K562 (cell line): ENCODE data around the gene BAIAP2. TPM values are rescaled to one million over a fixed set of nuclear protein-coding genes. Genes with fewer than 3 reads are reported as not detected.

ENCODE experiments used
- ATAC-seq: fragments of 200-7000 bp; cut with Tn5 transposase; 3 replicates; pipeline ENCODE4 v1.9.1; 2020; ENCODE audit warnings: moderate library complexity
- BruUV-seq: library from RNA; stranded (reverse); fragments of 400-500 nt; replicated peaks from 2 replicates; lab custom pipeline; 2021; lab: Mats Ljungman, UMichigan
- CTCF ChIA-PET: fragments of 300-600 bp; formaldehyde crosslinking; extraction: SDS; loops from one replicate; lab custom pipeline; 2021; ENCODE audit warnings: low intra/inter-chr PET ratio; lab: Yijun Ruan, JAX
- POLR2A ChIA-PET: fragments of 300-600, 350-650 bp; sonication (Branson Sonifier 250); formaldehyde crosslinking; extraction: SDS; loops from one replicate; lab custom pipeline; 2021; ENCODE audit warnings: antibody characterized with exemption, inconsistent platforms; lab: Yijun Ruan, JAX
- DNase-seq, 4 experiments: peaks; one replicate each; pipeline versions ENCODE4 v3.0.0 to v3.0.0-alpha.2; 2011 to 2018; ENCODE audit warnings: low spot score in 3 of 4, mixed read lengths in 3 of 4; ENCODE audit errors: extremely low read depth in 1 of 4
- FAIRE-seq: peaks from 2 replicates; lab custom pipeline; 2011; peaks lifted over from hg19 to GRCh38; lab: Jason Lieb, UNC
- H2AFZ ChIP-seq: 2 replicates; pipeline ENCODE4 v1.6.0; 2011; ENCODE audit warnings: low read depth, low read length, control low read depth, inconsistent platforms
- H3K27ac ChIP-seq: fragments of 200-600 bp; 3 replicates; pipeline ENCODE4 v1.8.0; 2011; ENCODE audit warnings: low read depth, mild to moderate bottlenecking, control low read depth, inconsistent platforms, low read length, moderate library complexity, mixed read lengths; ENCODE audit errors: extremely low read depth
- H3K27me3 ChIP-seq, 2 experiments: fragments of 300-600 bp in 1 of 2; 2 replicates in 1 of 2; 3 replicates in 1 of 2; pipeline versions ENCODE4 v1.6.0 to v1.8.0; 2011; ENCODE audit warnings: inconsistent platforms in 2 of 2, low read length in 2 of 2, mild to moderate bottlenecking in 1 of 2, mixed read lengths in 1 of 2, moderate library complexity in 1 of 2; ENCODE audit not compliant: control insufficient read depth in 2 of 2, insufficient read depth in 2 of 2
- H3K36me3 ChIP-seq: fragments of 300-600 bp; 3 replicates; pipeline ENCODE4 v1.8.0; 2011; ENCODE audit warnings: mild to moderate bottlenecking, low read length, inconsistent platforms; ENCODE audit not compliant: control insufficient read depth, insufficient read depth
- H3K4me1 ChIP-seq, 2 experiments: fragments of 200-600 bp in 1 of 2; replicated peaks in 1 of 2; 2 replicates in 1 of 2; 3 replicates in 1 of 2; pipeline versions ENCODE4 v1.5.1 to v1.8.0; 2011; ENCODE audit warnings: inconsistent platforms in 2 of 2, low read length in 2 of 2, mild to moderate bottlenecking in 1 of 2, mixed read lengths in 1 of 2, moderate library complexity in 1 of 2; ENCODE audit not compliant: control insufficient read depth in 2 of 2, insufficient read depth in 2 of 2
- H3K4me2 ChIP-seq: 2 replicates; pipeline ENCODE4 v1.6.1; 2011; ENCODE audit warnings: low read length, control low read depth, inconsistent platforms, mixed read lengths; ENCODE audit not compliant: insufficient read depth
- H3K4me3 ChIP-seq: fragments of 200-600 bp; sonication (generic), shearing (Covaris generic); 2 replicates; pipeline ENCODE4 v1.5.1; 2016; ENCODE audit warnings: control low read depth, inconsistent platforms
- H3K79me2 ChIP-seq: fragments of 200-600 bp; 3 replicates; pipeline ENCODE4 v1.8.0; 2011; ENCODE audit warnings: low read length, inconsistent platforms; ENCODE audit not compliant: control insufficient read depth, insufficient read depth
- H3K9ac ChIP-seq, 2 experiments: 2 replicates each; pipeline versions ENCODE4 v1.6.0 to v1.6.1; 2011; ENCODE audit warnings: low read depth in 2 of 2, low read length in 2 of 2, control low read depth in 1 of 2, inconsistent platforms in 1 of 2, mild to moderate bottlenecking in 1 of 2, mixed read lengths in 1 of 2; ENCODE audit not compliant: insufficient read depth in 1 of 2
- H3K9me1 ChIP-seq: one replicate; pipeline ENCODE4 v1.6.0; 2011; ENCODE audit warnings: inconsistent platforms, mild to moderate bottlenecking, low read length, moderate library complexity; ENCODE audit not compliant: control insufficient read depth, insufficient read depth
- H3K9me3 ChIP-seq: replicated peaks from 2 replicates; pipeline ENCODE4 v1.5.1; 2011; ENCODE audit warnings: low read depth, low read length, inconsistent platforms; ENCODE audit not compliant: control insufficient read depth, insufficient read depth
- H4K20me1 ChIP-seq: replicated peaks from 2 replicates; pipeline ENCODE4 v1.6.1; 2011; ENCODE audit warnings: low read length, inconsistent platforms, mixed read lengths; ENCODE audit not compliant: control insufficient read depth, insufficient read depth
- HDAC2 ChIP-seq: fragments of 450-650 bp; IDR thresholded peaks from 2 replicates; pipeline ENCODE4 v1.6.1; 2016; ENCODE audit warnings: mild to moderate bottlenecking
- RBM14 ChIP-seq: fragments of 200-400 bp; formaldehyde crosslinking; IDR thresholded peaks from 2 replicates; pipeline ENCODE4 v1.6.1; 2018; ENCODE audit warnings: low read depth, mild to moderate bottlenecking, low read length, moderate library complexity, borderline replicate concordance; ENCODE audit not compliant: insufficient read depth
- SRSF3 ChIP-seq: fragments of 200-400 bp; formaldehyde crosslinking; IDR thresholded peaks from 2 replicates; pipeline ENCODE4 v1.6.1; 2016; ENCODE audit warnings: mild to moderate bottlenecking, low read length, moderate library complexity; ENCODE audit not compliant: insufficient read depth
- ZNF12 ChIP-seq: sonication (generic); formaldehyde crosslinking; IDR thresholded peaks from 2 replicates; pipeline ENCODE4 v1.4.0; 2020; ENCODE audit warnings: mild to moderate bottlenecking, missing genetic modification reagents
- WGBS: fragments of 100-300 bp; shearing (Covaris generic); methylation state at CpG from one replicate; pipeline ENCODE4 v1.1.6; 2016; ENCODE audit warnings: low coverage, mixed read lengths; ENCODE audit not compliant: insufficient coverage; ENCODE audit errors: missing lambda C conversion rate; 5-methylcytosine and 5-hydroxymethylcytosine counted together
- in situ Hi-C: fragments of 300-500 bp; cut with MboI; formaldehyde crosslinking; loops from 4 replicates; pipeline ENCODE4 v1.15.0; 2018; ENCODE audit warnings: inconsistent platforms, mixed read lengths
- intact Hi-C: fragments of 100-400 bp; cut with micrococcal nuclease; formaldehyde crosslinking; loops from 2 replicates; pipeline ENCODE4 v1.14.2; 2022
- polyA plus RNA-seq, 8 experiments: library from polyadenylated mRNA; depleted of rRNA in 4 of 8; stranded (reverse) in 5 of 8; unstranded in 3 of 8; fragments of >200 nt; fragmentation: Nextera tagmentation in 2 of 8; fragmentation: Illumina TruSeq in 1 of 8; extraction: Ambion mirVana in 2 of 8; extraction: Trizol in 1 of 8; gene quantifications; 2 replicates each; pipeline versions ENCODE4 v1.2.1 to v1.2.3, GENCODE V29; 2011 to 2014; ENCODE audit warnings: inconsistent platforms in 1 of 8, missing spikeins in 1 of 8
- total RNA-seq, 7 experiments: library from RNA; depleted of rRNA in 6 of 7; stranded (reverse); fragments of >200 nt in 6 of 7; fragmentation: Illumina TruSeq in 2 of 7; extraction: Trizol in 2 of 7; gene quantifications; 2 replicates each; pipeline versions ENCODE4 v1.2.1 to v1.2.3, GENCODE V29; 2011 to 2021; ENCODE audit warnings: low replicate concordance in 1 of 7
- TF ChIP-seq, protein P1 (sequence below): sonication (generic); formaldehyde crosslinking; IDR thresholded peaks from 2 replicates; pipeline ENCODE4 v1.8.1; 2023; ENCODE audit warnings: mild to moderate bottlenecking, missing genetic modification reagents
- TF ChIP-seq, protein P2 (sequence below): sonication (generic); formaldehyde crosslinking; IDR thresholded peaks from 2 replicates; pipeline ENCODE4 v1.8.0; 2022; ENCODE audit warnings: mild to moderate bottlenecking, missing genetic modification reagents, borderline replicate concordance

BAIAP2 gene
- total and polyA plus RNA-seq, 9 of the 15 experiments (the other 6 are each of a cell fraction or from before 2014, with no cell fraction given): 2.3 to 51.6 (median 18.4) TPM

DNA sequence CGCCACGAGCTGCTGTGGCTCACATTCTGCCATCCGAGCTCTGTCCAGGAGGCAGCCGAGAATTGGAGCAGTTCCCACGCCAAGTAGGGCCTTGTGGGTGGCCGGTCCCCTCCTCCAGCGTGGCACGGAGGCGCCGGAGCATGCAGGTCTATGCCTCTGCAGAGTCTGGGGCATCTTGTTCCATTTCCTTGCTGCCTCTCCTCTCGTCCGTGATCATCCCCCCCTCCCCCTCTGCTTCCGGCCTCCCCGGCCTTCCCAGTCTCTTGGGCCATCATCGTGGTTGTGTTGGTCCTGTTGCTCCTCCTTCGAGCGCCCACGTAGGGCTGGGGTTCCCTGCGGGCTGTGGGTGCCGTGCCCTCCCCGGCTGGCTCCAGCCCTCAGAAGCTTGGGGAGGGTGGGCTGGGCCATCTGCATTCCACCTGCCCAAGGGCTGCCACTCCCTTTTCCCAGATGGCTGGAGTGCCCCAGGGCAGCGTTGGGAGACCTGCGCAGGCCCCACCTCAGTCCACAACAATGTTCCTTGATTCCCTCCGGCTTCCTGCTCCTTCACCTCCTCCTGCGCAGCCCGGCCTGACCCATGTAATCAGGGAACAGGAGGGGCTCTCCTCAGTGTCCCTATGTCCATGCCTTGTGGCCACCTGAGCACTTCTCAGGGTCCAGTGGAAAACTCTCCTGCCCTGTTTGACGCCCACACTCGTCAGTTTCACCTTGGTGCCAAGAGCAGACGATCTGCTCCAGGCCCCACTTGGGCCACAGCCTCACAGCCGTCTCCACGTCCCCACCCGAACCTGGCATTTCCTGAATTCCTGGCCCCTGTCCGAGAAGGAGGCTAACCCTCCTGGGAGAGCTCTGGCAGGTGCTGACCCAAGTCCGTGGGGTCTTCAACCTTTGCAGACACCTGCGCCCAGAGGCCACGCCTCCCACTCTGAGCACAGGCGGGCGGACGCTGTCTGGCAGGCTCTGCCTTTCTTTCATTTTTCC, 37.1 kb downstream of the BAIAP2 start:
- Histone ChIP-seq H2AFZ (no peak overlapping the region), H3K4me3 (no peak overlapping the region), H4K20me1 (peaks cover 10% of the 10 kb centered on the region; the same call in 1 of the 2 replicates), H3K9me1 (no peaks in the 10 kb centered on the region), H3K27ac (no peak overlapping the region), H3K79me2 (no peaks in the 10 kb centered on the region), H3K27me3 (no peaks in the 10 kb centered on the region), H3K4me1 (peaks cover 0 to 46% of the 10 kb centered on the region in 2 experiments; a peak in 2 of 5 replicates), H3K9ac (0 out of 4 replicates have a peak overlapping the region, but pooled peaks of 1 of the 2 experiments have one; percentile 4), H3K4me2 (no peak overlapping the region), H3K9me3 (no peaks in the 10 kb centered on the region), H3K36me3 (peaks cover 19% of the 10 kb centered on the region; the same call in 2 of the 3 replicates)
- DNase-seq (no peak), ATAC-seq (no peak), FAIRE-seq (no peak)
- ChIA-PET POLR2A (interaction anchor here (0.6 to 1.7 kb wide), 2 partner anchors 9 to 18 kb away, joined by 3 to 5 read pairs; no protein-coding TSS in a partner anchor), CTCF (no interaction called here)
- no peak for TF ChIP-seq RBM14
- TF ChIP-seq ZNF12 (CRISPR knock-in tag): no peak
- TF ChIP-seq, protein P1, sequence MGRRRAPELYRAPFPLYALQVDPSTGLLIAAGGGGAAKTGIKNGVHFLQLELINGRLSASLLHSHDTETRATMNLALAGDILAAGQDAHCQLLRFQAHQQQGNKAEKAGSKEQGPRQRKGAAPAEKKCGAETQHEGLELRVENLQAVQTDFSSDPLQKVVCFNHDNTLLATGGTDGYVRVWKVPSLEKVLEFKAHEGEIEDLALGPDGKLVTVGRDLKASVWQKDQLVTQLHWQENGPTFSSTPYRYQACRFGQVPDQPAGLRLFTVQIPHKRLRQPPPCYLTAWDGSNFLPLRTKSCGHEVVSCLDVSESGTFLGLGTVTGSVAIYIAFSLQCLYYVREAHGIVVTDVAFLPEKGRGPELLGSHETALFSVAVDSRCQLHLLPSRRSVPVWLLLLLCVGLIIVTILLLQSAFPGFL (CRISPR knock-in tag): no peak
- TF ChIP-seq SRSF3: no peak
- TF ChIP-seq, protein P2, sequence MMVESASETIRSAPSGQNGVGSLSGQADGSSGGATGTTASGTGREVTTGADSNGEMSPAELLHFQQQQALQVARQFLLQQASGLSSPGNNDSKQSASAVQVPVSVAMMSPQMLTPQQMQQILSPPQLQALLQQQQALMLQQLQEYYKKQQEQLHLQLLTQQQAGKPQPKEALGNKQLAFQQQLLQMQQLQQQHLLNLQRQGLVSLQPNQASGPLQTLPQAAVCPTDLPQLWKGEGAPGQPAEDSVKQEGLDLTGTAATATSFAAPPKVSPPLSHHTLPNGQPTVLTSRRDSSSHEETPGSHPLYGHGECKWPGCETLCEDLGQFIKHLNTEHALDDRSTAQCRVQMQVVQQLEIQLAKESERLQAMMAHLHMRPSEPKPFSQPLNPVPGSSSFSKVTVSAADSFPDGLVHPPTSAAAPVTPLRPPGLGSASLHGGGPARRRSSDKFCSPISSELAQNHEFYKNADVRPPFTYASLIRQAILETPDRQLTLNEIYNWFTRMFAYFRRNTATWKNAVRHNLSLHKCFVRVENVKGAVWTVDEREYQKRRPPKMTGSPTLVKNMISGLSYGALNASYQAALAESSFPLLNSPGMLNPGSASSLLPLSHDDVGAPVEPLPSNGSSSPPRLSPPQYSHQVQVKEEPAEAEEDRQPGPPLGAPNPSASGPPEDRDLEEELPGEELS (CRISPR knock-in tag): no peak
- no peak for TF ChIP-seq HDAC2
- no TSS peak for BruUV-seq
- WGBS: 91% methylated on average over 27 of the region's 39 CpGs
- intact Hi-C loops: no loop called here
- in situ Hi-C loops: no loop called here
